ENCODE results near the gene ZNF581.

The ZNF581 gene

GRCh38 chr19:55611300-55611982, 32.0 kb upstream of the ZNF581 start:
- no peak for DNase-seq (ENCODE audit: low read depth in 2 of 2)

- no peak for DNase-seq (ENCODE audit: low read depth in 2 of 2)
These were observed 31.3 kb upstream of the ZNF581 start for GRCh38 chr19:55611983-55612645.

DNA sequence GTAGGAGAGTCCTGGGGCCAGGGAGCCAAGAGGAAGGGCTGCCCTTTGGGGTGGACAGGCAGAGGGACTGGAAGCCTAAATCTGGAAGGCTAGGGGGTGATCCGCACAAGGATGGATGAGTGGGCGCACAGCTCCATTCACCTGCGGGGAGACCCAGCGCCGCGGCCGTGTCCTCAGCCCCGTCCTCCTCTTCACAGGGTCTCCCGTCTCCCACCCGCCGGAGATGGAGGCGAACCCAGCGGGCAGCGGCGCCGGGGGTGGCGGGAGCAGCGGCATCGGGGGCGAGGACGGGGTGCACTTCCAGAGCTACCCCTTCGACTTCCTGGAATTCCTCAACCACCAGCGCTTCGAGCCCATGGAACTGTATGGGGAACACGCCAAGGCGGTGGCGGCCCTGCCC, 30.1 kb upstream of the ZNF581 start:
- DNase-seq (ENCODE audit: low read depth in 2 of 2), result no peak

- DNase-seq (ENCODE audit: low read depth in 2 of 2), result no peak
These were observed 29.3 kb upstream of the ZNF581 start for GRCh38 chr19:55613930-55614710.

DNA sequence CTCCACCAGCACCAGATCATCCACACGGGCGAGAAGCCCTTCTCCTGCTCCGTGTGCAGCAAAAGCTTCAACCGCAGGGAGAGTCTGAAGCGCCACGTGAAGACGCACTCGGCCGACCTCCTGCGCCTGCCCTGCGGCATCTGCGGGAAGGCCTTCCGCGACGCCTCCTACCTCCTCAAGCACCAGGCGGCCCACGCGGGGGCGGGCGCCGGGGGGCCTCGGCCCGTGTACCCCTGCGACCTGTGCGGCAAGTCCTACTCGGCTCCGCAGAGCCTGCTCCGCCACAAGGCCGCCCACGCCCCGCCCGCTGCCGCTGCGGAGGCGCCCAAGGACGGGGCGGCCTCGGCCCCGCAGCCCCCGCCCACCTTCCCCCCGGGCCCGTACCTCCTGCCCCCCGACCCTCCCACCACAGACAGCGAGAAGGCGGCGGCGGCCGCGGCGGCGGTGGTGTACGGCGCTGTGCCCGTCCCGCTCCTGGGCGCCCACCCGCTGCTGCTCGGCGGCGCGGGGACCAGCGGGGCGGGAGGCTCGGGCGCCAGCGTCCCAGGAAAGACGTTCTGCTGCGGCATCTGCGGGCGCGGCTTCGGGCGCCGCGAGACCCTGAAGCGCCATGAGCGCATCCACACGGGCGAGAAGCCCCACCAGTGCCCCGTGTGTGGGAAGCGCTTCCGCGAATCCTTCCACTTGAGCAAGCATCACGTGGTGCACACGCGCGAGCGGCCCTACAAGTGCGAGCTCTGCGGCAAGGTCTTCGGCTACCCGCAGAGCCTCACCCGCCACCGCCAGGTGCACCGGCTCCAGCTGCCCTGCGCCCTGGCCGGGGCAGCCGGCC, 28.5 kb upstream of the ZNF581 start:
- DNase-seq (ENCODE audit: low read depth in 2 of 2), result no peak

GRCh38 chr19:55615543-55616394, 27.7 kb upstream of the ZNF581 start:
- no peak for DNase-seq (ENCODE audit: low read depth in 2 of 2)

- DNase-seq (ENCODE audit: low read depth in 2 of 2), result no peak
These were observed 27.0 kb upstream of the ZNF581 start for GRCh38 chr19:55616395-55616875.

- no peak for DNase-seq (ENCODE audit: low read depth in 2 of 2)
These were observed 26.0 kb upstream of the ZNF581 start for GRCh38 chr19:55617426-55617825.

DNA sequence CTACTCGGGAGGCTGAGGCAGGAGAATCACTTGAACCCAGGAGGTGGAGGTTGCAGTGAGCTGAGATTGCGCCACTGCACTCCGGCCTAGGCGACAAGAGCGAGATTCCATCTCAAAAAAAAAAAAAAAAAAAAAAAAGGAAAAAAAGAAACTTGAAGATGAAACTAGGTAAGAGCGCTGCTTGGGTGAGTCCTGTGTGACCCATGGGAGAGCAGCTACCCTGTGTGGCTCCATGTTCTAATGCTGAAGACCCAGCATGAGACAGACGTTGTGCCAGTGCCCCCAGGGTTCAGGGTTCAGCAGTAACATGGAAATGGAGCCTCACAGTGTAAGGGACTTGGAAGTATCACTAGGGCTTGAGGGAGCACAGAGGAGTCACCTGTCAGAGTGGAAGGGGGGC, 25.0 kb upstream of the ZNF581 start:
- DNase-seq (ENCODE audit: low read depth in 2 of 2), result no peak

DNA sequence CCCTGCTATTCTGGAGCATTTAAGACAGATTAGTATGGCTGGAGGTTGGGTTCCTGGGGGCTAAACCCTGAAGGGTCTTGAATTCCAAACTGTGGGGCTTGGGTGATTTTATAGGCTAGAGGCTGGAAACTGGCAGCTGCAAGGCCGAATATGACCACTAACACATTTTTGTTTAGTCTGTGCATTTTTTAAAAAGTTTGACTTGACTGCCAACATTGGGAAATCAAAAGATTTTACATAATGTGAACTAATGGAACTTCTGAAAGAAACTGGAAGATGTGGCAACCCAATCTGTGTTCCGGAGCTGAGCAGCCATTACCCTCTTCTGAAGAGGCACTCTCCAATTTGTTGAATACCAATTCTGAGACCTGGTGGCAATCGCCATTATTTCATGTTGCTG, 24.2 kb upstream of the ZNF581 start:
- DNase-seq (ENCODE audit: low read depth in 2 of 2), result no peak

DNA sequence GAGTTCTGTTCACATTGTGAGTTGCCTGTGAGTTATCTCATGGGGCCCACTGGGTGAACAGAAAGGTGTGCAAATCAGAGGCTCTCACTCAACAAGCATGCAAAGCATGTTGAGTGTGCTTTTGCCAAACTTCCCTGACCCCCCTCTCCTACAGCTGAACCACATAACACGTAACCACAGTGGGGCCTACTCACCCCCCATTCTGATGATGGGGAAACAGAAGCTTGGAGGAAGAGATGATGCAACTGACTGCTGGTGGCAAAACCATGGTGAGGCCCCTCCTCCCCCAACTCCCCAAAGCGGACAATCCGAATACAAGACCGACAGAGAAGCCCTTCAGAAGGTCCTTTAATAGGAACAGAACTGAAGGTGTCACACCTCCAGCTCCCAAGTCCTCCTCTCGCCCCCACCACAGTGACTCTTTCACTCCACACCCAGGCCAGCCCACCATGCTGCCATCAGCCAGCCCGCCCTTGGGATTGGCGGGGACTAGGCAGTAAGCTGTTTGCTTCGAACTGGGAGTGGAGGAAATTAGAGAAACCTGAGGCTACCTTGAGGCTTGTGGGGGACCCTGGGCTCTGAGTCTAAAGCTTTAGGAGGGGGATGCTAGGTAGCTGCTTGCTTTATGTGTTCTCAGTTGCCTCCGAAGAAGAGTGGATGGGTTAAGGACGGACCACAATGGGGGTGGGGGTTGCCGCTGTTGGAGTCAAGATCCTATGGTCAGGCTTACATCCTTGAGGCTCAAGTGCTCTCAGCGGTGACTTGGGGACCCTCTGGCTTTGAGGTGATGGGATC, 22.8 kb upstream of the ZNF581 start:
- DNase-seq (ENCODE audit: low read depth in 2 of 2), result no peak

GRCh38 chr19:55621205-55621672, 22.2 kb upstream of the ZNF581 start:
- DNase-seq (ENCODE audit: low read depth in 2 of 2), result no peak

DNA sequence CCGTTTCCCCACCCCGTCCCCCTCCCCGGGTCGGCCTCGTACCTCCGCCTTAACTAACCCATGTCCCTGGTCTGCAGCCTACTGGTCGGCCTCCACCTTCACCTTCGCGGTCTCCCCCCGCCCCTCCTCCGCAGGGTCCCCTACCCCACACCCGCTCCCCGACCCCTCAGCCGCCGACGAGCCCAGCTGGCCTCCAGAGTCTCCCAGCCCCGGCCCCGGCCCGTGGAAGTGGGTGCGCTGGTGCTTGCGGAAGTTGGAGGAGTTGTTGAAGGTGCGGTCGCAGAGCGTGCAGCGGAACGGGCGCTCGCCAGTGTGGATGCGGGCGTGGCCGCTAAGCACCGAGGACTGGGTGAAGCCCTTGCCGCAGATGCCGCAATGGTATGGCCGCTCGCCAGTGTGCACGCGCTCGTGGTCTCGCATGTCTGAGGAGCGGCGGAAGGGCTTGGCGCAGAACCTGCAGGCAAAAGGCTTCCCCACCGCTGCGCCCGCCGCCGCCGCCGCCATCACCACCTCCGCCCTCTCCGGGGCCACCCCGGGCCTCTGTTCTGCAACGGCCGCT, 21.7 kb upstream of the ZNF581 start:
- DNase-seq (ENCODE audit: low read depth in 2 of 2), result no peak

GRCh38 chr19:55622242-55622969, 21.0 kb upstream of the ZNF581 start:
- DNase-seq (ENCODE audit: low read depth in 2 of 2), result no peak

DNA sequence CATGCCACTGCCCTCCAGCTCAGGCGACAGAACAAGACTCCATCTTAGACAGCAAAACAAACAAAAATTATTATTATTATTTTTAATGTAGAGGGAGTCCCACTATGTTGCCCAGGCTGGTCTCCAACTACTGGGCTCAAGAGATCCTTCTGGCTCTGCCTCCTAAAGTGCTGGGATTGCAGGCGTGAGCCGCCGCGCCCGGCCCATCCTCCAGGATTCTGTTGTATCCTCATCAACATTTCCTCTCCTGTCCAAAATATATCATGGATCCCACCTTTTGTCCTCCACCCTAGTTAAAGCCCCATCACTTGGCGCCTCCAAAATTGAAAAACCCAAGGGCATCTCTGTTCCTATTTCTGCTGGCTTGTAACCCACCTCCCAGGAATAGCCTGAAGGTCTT, 20.3 kb upstream of the ZNF581 start:
- no peak for DNase-seq (ENCODE audit: low read depth in 2 of 2)

DNA sequence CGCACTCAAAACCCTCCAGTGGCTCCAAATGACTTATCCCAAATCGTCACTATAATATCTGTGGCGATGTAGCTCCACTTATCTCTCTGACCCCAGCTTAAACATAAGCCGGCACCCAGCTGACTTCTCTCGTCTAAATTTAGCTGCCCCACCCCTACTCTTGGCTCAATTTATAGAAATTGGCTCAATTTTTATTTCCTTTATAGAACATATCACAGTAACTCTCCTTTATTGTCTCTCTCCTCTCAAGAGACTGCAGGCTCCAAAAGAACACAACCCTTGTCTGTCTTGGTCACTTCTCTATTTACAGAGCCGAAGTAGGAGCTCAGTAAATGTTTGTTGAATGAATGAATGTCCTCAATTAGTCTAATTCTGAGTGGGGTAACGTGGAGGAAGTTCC, 19.9 kb upstream of the ZNF581 start:
- no peak for DNase-seq (ENCODE audit: low read depth in 2 of 2)

DNA sequence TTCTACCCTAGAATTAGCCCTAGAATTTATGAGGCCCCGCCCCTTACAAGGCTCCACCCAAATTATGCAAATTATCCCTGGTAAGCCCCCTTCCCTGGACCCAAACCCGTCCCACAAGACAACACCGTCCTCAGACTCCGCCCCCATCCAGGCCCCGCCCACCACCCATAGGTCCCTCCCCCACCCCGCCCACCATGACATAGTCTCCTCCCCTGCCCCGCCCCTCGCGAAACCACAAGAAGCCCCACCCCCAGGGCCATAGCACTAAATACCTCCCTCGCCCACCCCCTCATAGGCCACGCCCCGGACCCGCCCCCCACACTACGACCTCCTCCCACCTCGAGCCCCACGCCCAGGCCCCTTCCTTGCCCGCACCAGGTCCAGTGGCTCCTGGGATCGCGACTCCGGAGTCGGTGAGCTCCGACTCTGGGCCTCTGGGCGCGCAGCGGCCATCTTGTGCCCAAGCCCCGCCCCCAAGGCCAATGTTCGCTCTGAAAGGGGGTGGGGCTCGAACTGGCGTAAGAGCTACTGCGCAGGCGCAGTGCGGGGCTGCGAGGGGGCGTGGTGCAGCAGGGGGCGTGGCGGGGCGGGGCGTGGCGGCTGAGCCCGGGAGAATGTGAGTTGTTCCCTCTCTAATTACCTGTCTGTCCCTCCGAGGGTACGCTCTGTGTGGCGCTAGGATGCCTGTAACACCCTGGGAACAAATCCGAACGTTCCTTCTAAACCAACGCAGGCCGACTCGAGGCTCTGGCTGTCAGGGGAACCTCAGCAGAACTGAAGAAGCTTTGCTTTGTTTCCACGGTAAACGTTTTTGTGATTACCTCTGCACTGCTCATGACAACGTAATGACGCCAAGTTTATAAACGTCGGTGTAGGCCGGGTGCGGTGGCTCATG, 19.1 kb upstream of the ZNF581 start, which contains the start of gene ZNF784:
Gene ZNF784 (minus strand): TSS at position 458 of the 895 bp plus-strand sequence. CDS start 5 bp downstream, at position 453.
- peak; percentile 86 to 87 for DNase-seq (ENCODE audit: low read depth in 2 of 2)

- no peak for DNase-seq (ENCODE audit: low read depth in 2 of 2)
These were observed 18.5 kb upstream of the ZNF581 start for GRCh38 chr19:55625004-55625326.
